GM20431 (cell line): Measurements from ENCODE around the gene NELFCD.
"Not testable (repeated sequence)": the region's sequence is repeated elsewhere in the genome, so short reads cannot be mapped to it uniquely, and the experiment has no call there.

Source experiments
- in situ Hi-C: fragments of 300-500 bp; cut with MseI, MboI; formaldehyde crosslinking; loops from one replicate; pipeline ENCODE4 v1.15.0; 2020; ENCODE audit warnings: low sequenced_read_pairs; ENCODE audit not compliant: unreplicated experiment

Gene NELFCD

GRCh38 chr20:58980711-58981627 is at the start of gene NELFCD:
TSS of gene NELFCD (plus strand) at chr20:58981256. CDS start at chr20:58981310, 54 bp downstream.
- in situ Hi-C loops: no loop called here

- in situ Hi-C loops: no loop called here
Measured at GRCh38 chr20:58932170-58932569, 48.9 kb upstream of the NELFCD start.

GRCh38 chr20:58938078-58938477 is 43.0 kb upstream of the NELFCD start:
- in situ Hi-C loops: no loop called here

- in situ Hi-C loops: no loop called here
Measured at GRCh38 chr20:58938541-58938940, 42.5 kb upstream of the NELFCD start.

- in situ Hi-C loops: no loop called here
Measured at GRCh38 chr20:58941471-58941870, 39.6 kb upstream of the NELFCD start.

- in situ Hi-C loops: no loop called here
Measured at GRCh38 chr20:58942549-58942948, 38.5 kb upstream of the NELFCD start.

- in situ Hi-C loops: no loop called here
Measured at GRCh38 chr20:58944610-58945009, 36.4 kb upstream of the NELFCD start.

GRCh38 chr20:58945965-58946631 is 35.0 kb upstream of the NELFCD start:
- in situ Hi-C loops: no loop called here

GRCh38 chr20:58947797-58948388 is 33.2 kb upstream of the NELFCD start:
- in situ Hi-C loops: not testable (repeated sequence)

- in situ Hi-C loops: no loop called here
Measured at GRCh38 chr20:58950603-58951002, 30.5 kb upstream of the NELFCD start.

- in situ Hi-C loops: no loop called here
Measured at GRCh38 chr20:58953050-58953449, 28.0 kb upstream of the NELFCD start.

GRCh38 chr20:58956078-58956477 is 25.0 kb upstream of the NELFCD start:
- in situ Hi-C loops: no loop called here

GRCh38 chr20:58959652-58960051 is 21.4 kb upstream of the NELFCD start:
- in situ Hi-C loops: no loop called here

GRCh38 chr20:58963060-58963584 is 17.9 kb upstream of the NELFCD start:
- in situ Hi-C loops: no loop called here

- in situ Hi-C loops: not testable (repeated sequence)
Measured at GRCh38 chr20:58963922-58964321, 17.1 kb upstream of the NELFCD start.

- in situ Hi-C loops: no loop called here
Measured at GRCh38 chr20:58965270-58966064, 15.6 kb upstream of the NELFCD start.

GRCh38 chr20:58967652-58968429 is 13.2 kb upstream of the NELFCD start:
- in situ Hi-C loops: no loop called here

- in situ Hi-C loops: no loop called here
Measured at GRCh38 chr20:58969439-58969838, 11.6 kb upstream of the NELFCD start.

GRCh38 chr20:58970146-58970545 is 10.9 kb upstream of the NELFCD start:
- in situ Hi-C loops: no loop called here
